Neuron (in vitro differentiated cells): Measurements from ENCODE around the gene LAMTOR2.
"Not testable (repeated sequence)": the region's sequence is repeated elsewhere in the genome, so short reads cannot be mapped to it uniquely, and the experiment has no call there.

Experiments used
- H2AFZ ChIP-seq: one replicate; pipeline ENCODE4 v1.6.1; 2013; ENCODE audit warnings: low read depth, mild to moderate bottlenecking, inconsistent platforms, low read length, moderate library complexity
- H3K27me3 ChIP-seq: one replicate; pipeline ENCODE4 v1.6.1; 2013; ENCODE audit warnings: low read length; ENCODE audit not compliant: insufficient read depth
- H3K36me3 ChIP-seq: one replicate; pipeline ENCODE4 v1.6.1; 2013; ENCODE audit warnings: low read length; ENCODE audit not compliant: insufficient read depth
- H3K4me1 ChIP-seq: one replicate; pipeline ENCODE4 v1.6.1; 2013; ENCODE audit warnings: low read length; ENCODE audit not compliant: insufficient read depth
- H3K4me3 ChIP-seq: 2 replicates; pipeline ENCODE4 v1.5.1; 2013; ENCODE audit warnings: mild to moderate bottlenecking, low read length, moderate library complexity
- H3K9me3 ChIP-seq: one replicate; pipeline ENCODE4 v1.6.1; 2013; ENCODE audit warnings: low read length

Gene LAMTOR2

GRCh38 chr1:156060937-156061636, 6.5 kb downstream of the LAMTOR2 start, which contains the start of gene RAB25:
TSS of gene RAB25 (plus strand) at chr1:156061160. CDS start at chr1:156061401, 241 bp downstream.
- Histone ChIP-seq H3K4me1 (peaks cover 8% of the 10 kb centered on the region), H3K36me3 (peaks cover 7% of the 10 kb centered on the region), H3K27me3 (no peaks in the 10 kb centered on the region), H3K4me3 (no peak within 1 kb of the TSS), H2AFZ (no peak within 1 kb of the TSS), H3K9me3 (no peaks in the 10 kb centered on the region)

GRCh38 chr1:156062189-156062588, 7.6 kb downstream of the LAMTOR2 start:
- no peaks in the 10 kb centered on the region for H3K27me3 ChIP-seq
- no peaks in the 10 kb centered on the region for H3K9me3 ChIP-seq
- peaks cover 7% of the 10 kb centered on the region for H3K36me3 ChIP-seq
- H2AFZ ChIP-seq: no peak overlapping the region
- H3K4me1 ChIP-seq: peaks cover 8% of the 10 kb centered on the region
- H3K4me3 ChIP-seq: no peak overlapping the region

- peaks cover 8% of the 10 kb centered on the region for H3K4me1 ChIP-seq
- no peak overlapping the region for H3K4me3 ChIP-seq
- H2AFZ ChIP-seq: no peak overlapping the region
- H3K9me3 ChIP-seq: no peaks in the 10 kb centered on the region
- no peaks in the 10 kb centered on the region for H3K36me3 ChIP-seq
- H3K27me3 ChIP-seq: no peaks in the 10 kb centered on the region
These were observed 9.4 kb downstream of the LAMTOR2 start for GRCh38 chr1:156063997-156064285.

- Histone ChIP-seq H3K4me3 (no peak overlapping the region), H3K36me3 (no peaks in the 10 kb centered on the region), H3K27me3 (no peaks in the 10 kb centered on the region), H3K4me1 (peaks cover 8% of the 10 kb centered on the region), H3K9me3 (no peaks in the 10 kb centered on the region), H2AFZ (no peak overlapping the region)
These were observed 10.0 kb downstream of the LAMTOR2 start for GRCh38 chr1:156064615-156065014.

- H3K4me1 ChIP-seq: peaks cover 8% of the 10 kb centered on the region
- H3K27me3 ChIP-seq: no peaks in the 10 kb centered on the region
- no peaks in the 10 kb centered on the region for H3K36me3 ChIP-seq
- no peak overlapping the region for H2AFZ ChIP-seq
- H3K4me3 ChIP-seq: no peak overlapping the region
- H3K9me3 ChIP-seq: no peaks in the 10 kb centered on the region
These were observed 10.6 kb downstream of the LAMTOR2 start for GRCh38 chr1:156065212-156065611.

GRCh38 chr1:156065871-156066270, 11.3 kb downstream of the LAMTOR2 start:
- Histone ChIP-seq H3K4me1 (peaks cover 8% of the 10 kb centered on the region), H3K4me3 (no peak overlapping the region), H3K9me3 (no peaks in the 10 kb centered on the region), H3K27me3 (no peaks in the 10 kb centered on the region), H2AFZ (no peak overlapping the region), H3K36me3 (no peaks in the 10 kb centered on the region)

- Histone ChIP-seq H3K36me3 (no peaks in the 10 kb centered on the region), H3K9me3 (no peaks in the 10 kb centered on the region), H3K4me3 (no peak overlapping the region), H3K27me3 (no peaks in the 10 kb centered on the region), H3K4me1 (no peaks in the 10 kb centered on the region), H2AFZ (no peak overlapping the region)
These were observed 12.7 kb downstream of the LAMTOR2 start for GRCh38 chr1:156067262-156067661.

GRCh38 chr1:156069490-156070455, 15.2 kb downstream of the LAMTOR2 start:
- Histone ChIP-seq H2AFZ (no peak overlapping the region), H3K4me3 (no peak overlapping the region), H3K27me3 (no peaks in the 10 kb centered on the region), H3K9me3 (no peaks in the 10 kb centered on the region), H3K4me1 (peaks cover 11% of the 10 kb centered on the region), H3K36me3 (peaks cover 15% of the 10 kb centered on the region)

- no peak overlapping the region for H2AFZ ChIP-seq
- peaks cover 19% of the 10 kb centered on the region for H3K4me1 ChIP-seq
- H3K36me3 ChIP-seq: peaks cover 22% of the 10 kb centered on the region
- H3K4me3 ChIP-seq: no peak overlapping the region
- no peaks in the 10 kb centered on the region for H3K27me3 ChIP-seq
- no peaks in the 10 kb centered on the region for H3K9me3 ChIP-seq
These were observed 16.0 kb downstream of the LAMTOR2 start for GRCh38 chr1:156070548-156070947.

GRCh38 chr1:156071332-156071816, 16.8 kb downstream of the LAMTOR2 start:
- H2AFZ ChIP-seq, H3K4me3 ChIP-seq, H3K9me3 ChIP-seq, H3K27me3 ChIP-seq: not testable (repeated sequence)
- Histone ChIP-seq H3K4me1 (peaks cover 27% of the 10 kb centered on the region), H3K36me3 (peaks cover 31% of the 10 kb centered on the region)

- peaks cover 33% of the 10 kb centered on the region for H3K4me1 ChIP-seq
- peaks cover 39% of the 10 kb centered on the region for H3K36me3 ChIP-seq
These were observed 17.7 kb downstream of the LAMTOR2 start for GRCh38 chr1:156072251-156072650.

GRCh38 chr1:156073110-156073687, 18.6 kb downstream of the LAMTOR2 start:
- H3K4me1 ChIP-seq: peaks cover 41% of the 10 kb centered on the region
- H3K9me3 ChIP-seq: no peaks in the 10 kb centered on the region
- H2AFZ ChIP-seq: no peak overlapping the region
- H3K36me3 ChIP-seq: peaks cover 48% of the 10 kb centered on the region
- no peaks in the 10 kb centered on the region for H3K27me3 ChIP-seq
- no peak overlapping the region for H3K4me3 ChIP-seq

More at GRCh38 chr1:156072251-156072650, 17.7 kb downstream of the LAMTOR2 start:
- Histone ChIP-seq H2AFZ (no peak overlapping the region), H3K27me3 (no peaks in the 10 kb centered on the region), H3K4me3 (no peak overlapping the region), H3K9me3 (no peaks in the 10 kb centered on the region)

GRCh38 chr1:156073740-156074139, 19.2 kb downstream of the LAMTOR2 start:
- no peak overlapping the region for H3K4me3 ChIP-seq
- H3K9me3 ChIP-seq: no peaks in the 10 kb centered on the region
- peaks cover 46% of the 10 kb centered on the region for H3K4me1 ChIP-seq
- peaks cover 54% of the 10 kb centered on the region for H3K36me3 ChIP-seq
- H2AFZ ChIP-seq: no peak overlapping the region
- no peaks in the 10 kb centered on the region for H3K27me3 ChIP-seq
